ENCODE results near the gene PHYH.
"Not testable (repeated sequence)": the region's sequence is repeated elsewhere in the genome, so short reads cannot be mapped to it uniquely, and the experiment has no call there.

The PHYH gene

GRCh38 chr10:13270877-13271551 lies 28.9 kb downstream of the PHYH start:
- DNase-seq = no peak

- no peak for DNase-seq
Measured at GRCh38 chr10:13268841-13269240, 31.0 kb downstream of the PHYH start.

- no peak for DNase-seq
Measured at GRCh38 chr10:13268310-13268709, 31.6 kb downstream of the PHYH start.

- no peak for DNase-seq
Measured at GRCh38 chr10:13263591-13263990, 36.3 kb downstream of the PHYH start.

- no peak for DNase-seq
Measured at GRCh38 chr10:13262433-13262832, 37.4 kb downstream of the PHYH start.

- DNase-seq = no peak
Measured at GRCh38 chr10:13257621-13258140, 42.2 kb downstream of the PHYH start.

- no peak for DNase-seq
Measured at GRCh38 chr10:13256627-13257026, 43.2 kb downstream of the PHYH start.

GRCh38 chr10:13253726-13254125 lies 46.1 kb downstream of the PHYH start:
- DNase-seq = no peak

- DNase-seq = no peak
Measured at GRCh38 chr10:13247784-13248183, 52.1 kb downstream of the PHYH start.

GRCh38 chr10:13247246-13247645 lies 52.6 kb downstream of the PHYH start:
- no peak for DNase-seq

GRCh38 chr10:13242260-13242659 lies 57.6 kb downstream of the PHYH start:
- not testable (repeated sequence) for DNase-seq

GRCh38 chr10:13241613-13242012 lies 58.3 kb downstream of the PHYH start:
- DNase-seq = no peak

- no peak for DNase-seq
Measured at GRCh38 chr10:13239923-13240322, 59.9 kb downstream of the PHYH start.

- DNase-seq = no peak
Measured at GRCh38 chr10:13238271-13239077, 61.4 kb downstream of the PHYH start.

GRCh38 chr10:13236638-13237037 lies 63.2 kb downstream of the PHYH start:
- no peak for DNase-seq

- DNase-seq = not testable (repeated sequence)
Measured at GRCh38 chr10:13234736-13235135, 65.1 kb downstream of the PHYH start.

GRCh38 chr10:13234172-13234571 lies 65.7 kb downstream of the PHYH start, which contains the start of gene UCMA:
TSS of gene UCMA (minus strand) at chr10:13234374. CDS start at chr10:13234258, 116 bp downstream.
- DNase-seq = no peak

- no peak for DNase-seq
Measured at GRCh38 chr10:13233358-13233757, 66.5 kb downstream of the PHYH start.

- DNase-seq = no peak
Measured at GRCh38 chr10:13231808-13232207, 68.1 kb downstream of the PHYH start.

- DNase-seq = no peak
Measured at GRCh38 chr10:13231190-13231589, 68.7 kb downstream of the PHYH start.

All from NCI-H187 treated with DMSO at 0.1 percent for 48 hours (cell line).